ENCODE measurements around the gene CASKIN1. TPM values are rescaled to one million over a fixed set of nuclear protein-coding genes. Genes with fewer than 3 reads are reported as not detected.

CASKIN1 gene
- total RNA-seq, 1 donor: under 0.01 TPM

- DNase-seq (ENCODE audit: low read depth in 2 of 3, low spot score in 2 of 3): no peak
Observed at GRCh38 chr16:2195322-2196161, 863 bp downstream of the CASKIN1 start.

GRCh38 chr16:2194852-2195321, 1.5 kb downstream of the CASKIN1 start:
- DNase-seq (ENCODE audit: low read depth in 2 of 3, low spot score in 2 of 3): peak; percentile 29 to 58 (median 40)

GRCh38 chr16:2194166-2194834, 2.1 kb downstream of the CASKIN1 start:
- peak in 2 of 3 donors; percentile 39 to 41 for DNase-seq (ENCODE audit: low read depth in 2 of 3, low spot score in 2 of 3)

GRCh38 chr16:2191446-2191706, 5.0 kb downstream of the CASKIN1 start:
- DNase-seq (ENCODE audit: low read depth in 2 of 3, low spot score in 2 of 3): no peak

GRCh38 chr16:2190659-2191445, 5.6 kb downstream of the CASKIN1 start:
- DNase-seq (ENCODE audit: low read depth in 2 of 3, low spot score in 2 of 3): no peak

GRCh38 chr16:2190002-2190658, 6.3 kb downstream of the CASKIN1 start:
- no peak for DNase-seq (ENCODE audit: low read depth in 2 of 3, low spot score in 2 of 3)

GRCh38 chr16:2189252-2189893, 7.0 kb downstream of the CASKIN1 start:
- DNase-seq (ENCODE audit: low read depth in 2 of 3, low spot score in 2 of 3): no peak

- no peak for DNase-seq (ENCODE audit: low read depth in 2 of 3, low spot score in 2 of 3)
Observed at GRCh38 chr16:2188395-2188794, 8.0 kb downstream of the CASKIN1 start.

- no peak for DNase-seq (ENCODE audit: low read depth in 2 of 3, low spot score in 2 of 3)
Observed at GRCh38 chr16:2187212-2187611, 9.2 kb downstream of the CASKIN1 start.

GRCh38 chr16:2186505-2186904, 9.9 kb downstream of the CASKIN1 start:
- DNase-seq (ENCODE audit: low read depth in 2 of 3, low spot score in 2 of 3): no peak

GRCh38 chr16:2186064-2186463, 10.3 kb downstream of the CASKIN1 start:
- no peak for DNase-seq (ENCODE audit: low read depth in 2 of 3, low spot score in 2 of 3)

- DNase-seq (ENCODE audit: low read depth in 2 of 3, low spot score in 2 of 3): no peak
Observed at GRCh38 chr16:2184962-2185361, 11.4 kb downstream of the CASKIN1 start.

GRCh38 chr16:2184346-2184745, 12.1 kb downstream of the CASKIN1 start:
- no peak for DNase-seq (ENCODE audit: low read depth in 2 of 3, low spot score in 2 of 3)

- no peak for DNase-seq (ENCODE audit: low read depth in 2 of 3, low spot score in 2 of 3)
Observed at GRCh38 chr16:2183671-2184070, 12.7 kb downstream of the CASKIN1 start.

GRCh38 chr16:2181952-2182351, 14.5 kb downstream of the CASKIN1 start:
- no peak for DNase-seq (ENCODE audit: low read depth in 2 of 3, low spot score in 2 of 3)

- DNase-seq (ENCODE audit: low read depth in 2 of 3, low spot score in 2 of 3): no peak
Observed at GRCh38 chr16:2180962-2181923, 15.2 kb downstream of the CASKIN1 start.

- no peak for DNase-seq (ENCODE audit: low read depth in 2 of 3, low spot score in 2 of 3)
Observed at GRCh38 chr16:2180461-2180860, 15.9 kb downstream of the CASKIN1 start.

GRCh38 chr16:2179576-2179975, 16.8 kb downstream of the CASKIN1 start:
- DNase-seq (ENCODE audit: low read depth in 2 of 3, low spot score in 2 of 3): no peak

- no peak for DNase-seq (ENCODE audit: low read depth in 2 of 3, low spot score in 2 of 3)
Observed at GRCh38 chr16:2179107-2179501, 17.3 kb downstream of the CASKIN1 start.

All from hematopoietic multipotent progenitor cell (in vitro differentiated cells).